Putamen (tissue), 1 donor: ENCODE data around the gene POLR1B.
"Not testable (repeated sequence)": the region's sequence is repeated elsewhere in the genome, so short reads cannot be mapped to it uniquely, and the experiment has no call there.

Experiments
- DNase-seq: peaks from one replicate; pipeline ENCODE4 v3.0.0-alpha.2; 2016; ENCODE audit warnings: low spot score

The POLR1B gene, protein sequence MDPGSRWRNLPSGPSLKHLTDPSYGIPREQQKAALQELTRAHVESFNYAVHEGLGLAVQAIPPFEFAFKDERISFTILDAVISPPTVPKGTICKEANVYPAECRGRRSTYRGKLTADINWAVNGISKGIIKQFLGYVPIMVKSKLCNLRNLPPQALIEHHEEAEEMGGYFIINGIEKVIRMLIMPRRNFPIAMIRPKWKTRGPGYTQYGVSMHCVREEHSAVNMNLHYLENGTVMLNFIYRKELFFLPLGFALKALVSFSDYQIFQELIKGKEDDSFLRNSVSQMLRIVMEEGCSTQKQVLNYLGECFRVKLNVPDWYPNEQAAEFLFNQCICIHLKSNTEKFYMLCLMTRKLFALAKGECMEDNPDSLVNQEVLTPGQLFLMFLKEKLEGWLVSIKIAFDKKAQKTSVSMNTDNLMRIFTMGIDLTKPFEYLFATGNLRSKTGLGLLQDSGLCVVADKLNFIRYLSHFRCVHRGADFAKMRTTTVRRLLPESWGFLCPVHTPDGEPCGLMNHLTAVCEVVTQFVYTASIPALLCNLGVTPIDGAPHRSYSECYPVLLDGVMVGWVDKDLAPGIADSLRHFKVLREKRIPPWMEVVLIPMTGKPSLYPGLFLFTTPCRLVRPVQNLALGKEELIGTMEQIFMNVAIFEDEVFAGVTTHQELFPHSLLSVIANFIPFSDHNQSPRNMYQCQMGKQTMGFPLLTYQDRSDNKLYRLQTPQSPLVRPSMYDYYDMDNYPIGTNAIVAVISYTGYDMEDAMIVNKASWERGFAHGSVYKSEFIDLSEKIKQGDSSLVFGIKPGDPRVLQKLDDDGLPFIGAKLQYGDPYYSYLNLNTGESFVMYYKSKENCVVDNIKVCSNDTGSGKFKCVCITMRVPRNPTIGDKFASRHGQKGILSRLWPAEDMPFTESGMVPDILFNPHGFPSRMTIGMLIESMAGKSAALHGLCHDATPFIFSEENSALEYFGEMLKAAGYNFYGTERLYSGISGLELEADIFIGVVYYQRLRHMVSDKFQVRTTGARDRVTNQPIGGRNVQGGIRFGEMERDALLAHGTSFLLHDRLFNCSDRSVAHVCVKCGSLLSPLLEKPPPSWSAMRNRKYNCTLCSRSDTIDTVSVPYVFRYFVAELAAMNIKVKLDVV

DNA sequence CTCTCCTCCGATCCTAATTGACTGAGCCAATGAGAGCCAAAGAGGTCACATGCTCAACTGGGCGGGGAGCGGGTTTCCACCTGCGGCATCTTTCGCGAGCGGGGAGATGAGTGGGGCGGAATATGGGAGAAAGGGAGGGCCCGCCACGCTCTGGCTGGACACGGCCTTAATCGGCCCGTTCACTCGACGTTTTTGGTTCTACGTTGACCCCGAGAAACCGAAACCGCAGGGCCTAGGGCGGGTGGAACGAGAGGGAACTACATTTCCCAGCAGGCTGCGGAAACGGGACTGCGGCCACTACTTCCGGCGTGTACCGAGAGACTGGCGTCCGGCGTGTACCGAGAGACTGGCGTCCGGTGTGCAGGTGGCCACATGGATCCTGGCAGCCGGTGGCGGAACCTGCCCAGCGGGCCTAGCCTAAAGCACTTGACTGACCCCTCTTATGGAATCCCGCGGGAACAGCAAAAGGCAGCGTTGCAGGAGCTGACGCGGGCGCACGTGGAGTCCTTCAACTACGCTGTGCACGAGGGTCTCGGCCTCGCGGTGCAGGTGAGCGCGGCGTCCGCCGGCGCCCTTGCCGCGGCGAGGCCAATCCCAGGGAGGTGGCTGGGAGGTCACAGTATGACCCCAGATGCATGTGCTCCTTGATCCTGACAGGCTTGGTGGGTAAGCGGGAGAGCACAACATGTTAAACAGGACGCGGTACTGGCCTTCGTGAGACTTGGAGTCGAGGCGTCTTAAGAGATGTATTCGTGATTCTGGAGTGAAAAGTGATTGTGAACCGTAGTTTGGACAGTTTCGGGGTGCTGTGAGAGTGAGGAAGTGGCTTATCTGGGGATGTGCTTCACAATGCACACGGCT, at the start of gene POLR1B:
TSS of gene POLR1B (plus strand) at position 343 of the 861 bp plus-strand sequence. CDS start at position 373, 30 bp downstream.
- peak; percentile 13 for DNase-seq

DNA sequence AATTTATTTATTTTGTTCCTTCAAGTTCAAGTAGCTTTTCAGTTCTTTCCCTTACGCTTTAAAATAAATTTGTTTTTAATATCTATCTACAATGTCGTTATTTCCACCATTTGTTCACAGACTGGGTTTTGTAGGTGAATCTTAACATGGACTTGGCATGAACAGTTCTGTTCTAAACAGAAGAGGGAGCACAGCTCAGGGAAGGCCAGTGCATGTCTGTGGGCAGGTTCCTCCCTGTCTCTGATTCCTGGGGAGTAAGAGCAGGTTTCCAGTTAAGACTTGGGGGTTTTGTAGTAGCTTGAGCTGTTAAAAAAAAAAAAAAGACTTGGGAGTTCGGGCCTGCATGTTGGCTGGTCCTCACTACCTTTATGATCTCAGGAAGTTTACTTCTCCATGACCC, 49.2 kb upstream of the POLR1B start:
- no peak for DNase-seq

DNA sequence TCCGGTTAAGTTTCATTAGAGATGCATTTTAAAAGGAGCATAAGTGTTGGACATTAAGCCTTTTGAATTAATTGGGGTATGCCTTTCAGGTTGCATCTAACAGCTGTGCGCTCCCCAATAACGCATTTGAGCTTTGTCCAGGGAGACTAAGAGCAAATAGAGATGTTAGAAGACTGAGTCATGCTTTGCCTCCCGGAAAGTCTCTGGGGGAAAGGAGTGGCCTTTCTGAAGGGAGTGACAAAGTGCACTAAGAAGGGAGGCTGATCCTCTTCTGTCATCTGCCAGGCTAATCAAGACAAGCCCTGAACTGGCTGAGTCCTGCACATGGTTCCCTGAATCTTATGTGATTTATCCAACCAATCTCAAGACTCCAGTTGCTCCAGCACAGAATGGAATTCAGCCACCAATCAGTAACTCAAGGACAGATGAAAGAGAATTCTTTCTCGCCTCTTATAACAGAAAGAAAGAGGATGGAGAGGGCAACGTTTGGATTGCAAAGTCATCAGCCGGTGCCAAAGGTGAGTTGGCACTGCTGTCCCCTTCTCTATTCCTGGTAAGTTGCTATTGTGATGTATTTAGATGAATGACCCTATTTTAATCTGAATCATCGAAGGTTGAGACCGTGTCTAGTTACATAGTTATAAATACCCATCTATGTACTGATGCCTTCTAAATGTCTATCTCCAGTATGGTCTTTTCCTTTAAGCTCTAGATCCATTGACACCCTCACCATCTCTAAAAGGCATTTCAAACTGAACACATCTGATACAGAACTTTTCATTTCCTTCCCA, 48.2 kb upstream of the POLR1B start:
- DNase-seq, result no peak

DNA sequence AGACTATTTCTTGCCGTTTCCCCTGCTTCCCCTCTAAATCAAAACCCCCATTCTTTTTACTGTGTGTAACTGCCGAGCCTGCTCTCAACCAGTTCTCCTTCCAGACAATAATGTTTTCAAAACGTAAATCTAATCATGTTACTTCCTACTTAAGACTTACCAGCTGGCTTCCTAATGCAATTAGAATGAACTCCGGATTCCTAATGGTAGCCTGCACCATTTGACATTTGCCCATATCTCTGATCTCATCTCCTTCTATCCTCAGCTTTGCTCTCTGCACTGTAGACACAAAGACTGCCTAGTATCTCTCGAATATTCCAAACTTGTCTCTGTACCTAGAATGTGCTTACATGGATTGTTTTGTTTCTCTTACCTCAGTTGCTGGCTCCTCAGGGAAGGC, 47.4 kb upstream of the POLR1B start:
- DNase-seq, result no peak

DNA sequence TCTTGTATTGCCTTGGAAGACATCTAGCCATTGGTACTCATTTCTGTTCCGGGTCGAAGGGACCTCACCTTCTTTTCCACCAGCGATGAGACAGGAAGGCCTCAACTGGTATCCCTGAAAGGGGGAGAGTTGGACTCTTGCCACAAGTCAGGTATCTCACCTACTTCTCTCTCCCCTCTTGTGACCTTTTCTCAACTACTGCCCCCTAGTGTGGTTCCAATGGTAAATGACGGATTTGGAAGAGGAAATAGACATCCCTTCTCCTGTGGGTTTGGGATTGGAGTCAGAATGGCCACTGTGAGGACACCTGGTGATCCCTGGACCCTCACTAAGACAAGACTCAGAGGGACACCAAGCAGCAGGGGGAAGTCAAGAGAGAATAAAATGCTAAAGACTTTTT, 46.4 kb upstream of the POLR1B start:
- not testable (repeated sequence) for DNase-seq

DNA sequence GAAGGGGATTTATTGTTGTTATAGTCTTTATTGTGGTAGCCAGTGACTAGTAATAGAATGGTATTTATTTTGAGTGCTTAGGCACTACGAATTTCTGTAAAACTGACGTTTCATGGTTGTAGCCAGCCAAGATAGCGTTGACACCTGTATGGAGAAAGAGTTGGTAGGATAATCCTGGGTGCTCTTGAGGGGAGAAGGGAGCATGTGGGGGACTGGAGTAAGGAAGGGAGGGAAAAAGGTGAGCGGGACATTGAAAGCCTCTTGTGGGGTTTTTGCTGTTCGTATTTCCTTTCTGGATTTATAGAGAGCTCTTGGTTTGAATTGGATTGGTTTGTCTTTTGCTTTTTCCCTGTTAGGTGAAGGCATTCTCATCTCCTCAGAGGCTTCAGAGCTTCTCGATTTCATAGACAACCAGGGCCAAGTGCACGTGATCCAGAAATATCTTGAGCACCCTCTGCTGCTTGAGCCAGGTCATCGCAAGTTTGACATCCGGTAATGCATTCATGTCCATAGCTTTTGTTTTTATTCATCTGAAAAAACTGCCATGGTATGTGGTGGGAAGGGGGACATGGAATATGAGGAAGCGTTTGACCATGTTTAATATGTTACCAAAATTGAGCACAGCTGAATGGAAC, 41.3 kb upstream of the POLR1B start:
- DNase-seq, result not testable (repeated sequence)

DNA sequence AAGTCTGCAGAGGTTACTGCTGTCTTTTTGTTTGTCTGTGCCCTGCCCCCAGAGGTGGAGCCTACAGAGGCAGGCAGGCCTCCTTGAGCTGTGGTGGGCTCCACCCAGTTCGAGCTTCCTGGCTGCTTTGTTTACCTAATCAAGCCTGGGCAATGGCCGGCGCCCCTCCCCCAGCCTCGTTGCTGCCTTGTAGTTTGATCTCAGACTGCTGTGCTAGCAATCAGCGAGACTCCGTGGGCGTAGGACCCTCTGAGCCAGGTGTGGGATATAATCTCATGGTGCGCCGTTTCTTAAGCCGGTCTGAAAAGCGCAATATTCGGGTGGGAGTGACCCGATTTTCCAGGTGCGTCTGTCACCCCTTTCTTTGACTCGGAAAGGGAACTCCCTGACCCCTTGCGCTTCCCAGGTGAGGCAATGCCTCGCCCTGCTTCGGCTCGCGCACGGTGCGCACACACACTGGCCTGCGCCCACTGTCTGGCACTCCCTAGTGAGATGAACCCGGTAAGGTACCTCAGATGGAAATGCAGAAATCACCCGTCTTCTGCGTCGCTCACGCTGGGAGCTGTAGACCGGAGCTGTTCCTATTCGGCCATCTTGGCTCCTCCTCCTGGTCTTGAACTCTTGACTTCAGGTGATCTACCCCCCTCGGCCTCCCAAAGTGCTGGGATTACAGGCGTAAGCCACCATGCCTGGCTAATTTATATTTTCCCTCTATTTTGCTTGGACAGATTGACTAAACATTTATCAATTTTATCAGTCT, 32.8 kb upstream of the POLR1B start:
- DNase-seq, result not testable (repeated sequence)

DNA sequence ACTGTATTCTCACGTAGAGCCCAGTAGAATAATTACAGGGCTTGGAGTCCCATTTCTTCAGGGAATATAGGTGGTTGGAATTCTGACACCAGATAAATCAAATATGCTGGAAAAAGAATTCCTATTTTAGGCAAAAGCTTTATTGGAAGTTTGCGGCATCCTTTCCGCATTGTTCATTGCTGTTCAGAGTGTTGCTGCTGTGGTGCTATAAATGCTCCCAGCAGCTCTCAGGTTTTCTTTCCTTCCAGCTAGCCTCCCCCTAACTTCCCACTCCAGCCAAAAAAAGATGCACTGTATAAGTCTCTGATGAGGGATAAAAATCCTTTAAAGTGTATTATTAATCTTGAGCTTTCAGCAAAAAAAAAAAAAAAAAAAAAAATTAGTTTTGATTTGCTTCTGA, 25.5 kb upstream of the POLR1B start:
- peak; percentile 66 for DNase-seq

DNA sequence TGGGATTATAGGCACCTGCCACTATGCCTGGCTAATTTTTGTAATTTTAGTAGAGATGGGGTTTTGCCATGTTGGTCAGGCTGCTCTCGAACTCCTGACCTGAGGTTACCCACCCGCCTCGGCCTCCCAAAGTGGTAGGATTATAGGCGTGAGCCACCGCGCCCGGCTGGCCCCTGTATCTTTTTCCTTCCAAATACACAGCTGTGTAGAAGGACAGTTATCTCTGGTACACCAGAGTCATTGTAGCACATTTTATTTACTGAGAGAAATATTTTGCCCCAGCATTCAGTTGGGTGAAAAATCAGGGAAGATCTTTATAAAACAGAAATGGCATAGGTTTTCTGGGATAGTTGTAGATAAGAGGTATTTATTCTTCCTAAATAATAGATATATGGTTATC, 23.5 kb upstream of the POLR1B start:
- no peak for DNase-seq

DNA sequence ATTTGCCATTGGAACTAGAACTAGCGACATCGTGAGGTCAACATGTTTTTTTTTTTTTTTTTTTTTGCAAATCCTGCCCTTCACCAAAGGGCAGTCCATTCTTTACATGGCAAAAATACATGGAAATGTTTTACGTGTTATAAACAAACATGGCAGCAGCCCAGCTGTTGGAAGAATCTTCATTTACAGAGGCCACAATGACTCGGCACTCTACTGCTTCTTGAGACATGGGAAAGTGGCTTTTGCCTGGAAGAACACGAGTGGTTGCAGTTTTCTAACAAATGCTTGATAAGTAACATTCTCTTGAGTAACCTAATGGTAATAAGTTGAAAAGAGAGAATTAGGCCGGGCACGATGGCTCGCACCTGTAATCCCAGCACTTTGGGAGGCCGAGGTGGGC, 22.8 kb upstream of the POLR1B start:
- no peak for DNase-seq

DNA sequence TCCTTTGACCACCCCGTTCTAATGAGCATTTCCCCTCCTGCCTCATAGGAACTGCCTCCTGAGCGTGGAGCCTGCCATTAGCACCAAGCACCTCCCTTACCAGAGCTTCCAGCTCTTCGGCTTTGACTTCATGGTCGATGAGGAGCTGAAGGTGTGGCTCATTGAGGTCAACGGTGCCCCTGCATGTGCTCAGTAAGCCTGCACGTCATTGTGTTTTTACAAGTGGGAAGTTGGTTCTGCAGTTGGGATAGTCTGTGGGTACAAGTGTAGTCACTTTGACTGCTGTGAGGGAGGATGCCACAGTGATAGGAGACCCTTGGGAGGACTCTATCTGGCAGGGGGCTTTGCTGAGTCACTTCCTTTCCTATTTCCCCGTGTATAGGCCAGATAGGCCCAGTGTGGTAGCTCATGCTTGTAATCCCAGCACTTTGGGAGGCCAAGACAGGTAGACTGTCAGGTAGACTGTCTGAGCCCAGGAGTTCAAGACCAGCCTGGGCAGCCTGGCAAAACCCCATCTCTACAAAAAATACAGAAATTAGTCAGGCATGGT, 22.0 kb upstream of the POLR1B start:
- no peak for DNase-seq

DNA sequence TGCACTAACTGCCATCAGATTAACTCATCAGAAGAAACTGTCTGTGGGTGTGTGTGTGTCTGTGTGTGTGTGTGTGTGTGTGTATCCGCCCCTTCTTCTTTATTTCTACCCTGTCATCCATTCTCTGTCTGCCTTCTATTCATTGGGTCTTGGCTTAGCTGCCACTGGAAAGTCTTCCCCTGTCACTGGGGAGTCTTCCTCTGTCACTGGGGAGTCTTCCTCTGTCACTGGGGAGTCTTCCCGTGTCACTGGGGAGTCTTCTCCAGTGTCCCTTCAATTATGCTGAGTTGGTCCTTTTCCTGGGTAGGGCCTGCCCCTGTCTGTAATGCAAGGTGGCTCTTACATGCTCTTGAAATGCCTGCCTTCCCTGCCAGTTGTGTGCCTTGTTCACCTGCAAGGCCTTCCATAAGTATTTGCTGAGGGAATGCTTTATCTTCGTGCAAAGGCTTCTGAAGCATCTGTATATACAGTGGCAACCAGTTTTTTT, 18.9 kb upstream of the POLR1B start:
- DNase-seq, result no peak

DNA sequence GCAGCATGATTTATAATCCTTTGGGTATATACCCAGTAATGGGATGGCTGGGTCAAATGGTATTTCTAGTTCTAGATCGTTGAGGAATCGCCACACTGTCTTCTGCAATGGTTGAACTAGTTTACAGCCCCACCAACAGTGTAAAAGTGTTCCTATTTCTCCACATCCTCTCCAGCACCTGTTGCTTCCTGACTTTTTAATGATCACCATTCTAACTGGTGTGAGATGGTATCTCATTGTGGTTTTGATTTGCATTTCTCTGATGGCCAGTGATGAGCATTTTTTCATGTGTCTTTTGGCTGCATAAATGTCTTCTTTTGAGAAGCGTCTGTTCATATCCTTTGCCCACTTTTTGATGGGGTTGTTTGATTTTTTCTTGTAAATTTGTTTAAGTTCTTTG, 18.0 kb upstream of the POLR1B start:
- not testable (repeated sequence) for DNase-seq

DNA sequence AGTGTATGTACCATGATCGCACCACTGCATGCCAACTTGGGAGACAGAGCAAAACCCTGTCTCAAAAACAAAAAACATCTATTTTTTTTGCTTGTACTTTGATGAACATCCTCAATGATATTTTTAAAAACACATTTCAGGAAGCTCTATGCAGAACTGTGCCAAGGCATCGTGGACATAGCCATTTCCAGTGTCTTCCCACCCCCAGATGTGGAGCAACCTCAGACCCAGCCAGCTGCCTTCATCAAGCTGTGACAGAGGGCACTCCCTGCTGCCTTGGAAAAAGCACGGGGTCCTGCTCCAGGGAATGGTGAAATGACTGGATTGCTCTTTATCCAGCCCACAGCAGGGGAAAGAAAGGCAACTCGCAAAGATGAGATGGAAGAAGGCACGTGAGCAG, 13.7 kb upstream of the POLR1B start:
- no peak for DNase-seq

DNA sequence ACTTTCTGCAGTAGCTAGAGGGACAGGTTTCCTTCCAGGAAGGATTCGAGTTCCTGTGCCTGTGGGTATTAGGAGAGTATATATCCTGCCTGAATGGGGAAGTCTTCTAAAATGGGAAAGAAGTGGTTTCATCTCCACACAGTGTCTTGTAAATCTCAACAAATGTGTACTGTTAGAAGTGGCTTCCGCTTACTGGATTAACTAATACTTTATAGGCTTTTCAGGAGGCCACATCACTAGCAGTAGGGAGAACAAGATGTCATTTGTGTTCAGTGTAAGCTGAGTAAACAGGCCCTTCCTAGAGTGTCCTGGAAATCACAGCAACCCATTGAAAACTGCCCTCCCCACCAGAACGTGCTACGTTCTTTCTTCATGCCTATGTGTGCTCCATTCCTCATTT, 12.5 kb upstream of the POLR1B start:
- peak; percentile 24 for DNase-seq

DNA sequence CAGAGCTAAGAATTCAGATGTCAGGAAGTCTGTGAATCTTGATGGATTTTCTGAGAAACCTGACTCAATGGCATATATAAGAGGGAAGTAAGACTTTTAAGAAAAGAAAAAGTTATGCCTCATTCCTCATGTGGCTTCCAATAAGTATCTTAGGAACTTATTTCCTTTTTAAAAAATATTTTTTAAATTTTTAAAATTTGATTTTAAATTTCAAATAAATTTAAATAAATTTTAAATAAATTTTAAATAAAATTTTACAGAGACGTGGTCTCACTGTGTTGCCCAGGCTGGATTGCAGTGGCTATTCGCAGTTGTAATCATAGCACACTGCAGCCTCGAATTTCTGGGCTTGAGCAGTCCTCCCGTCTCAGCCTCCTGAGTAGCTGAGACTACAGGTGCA, 11.5 kb upstream of the POLR1B start:
- no peak for DNase-seq

DNA sequence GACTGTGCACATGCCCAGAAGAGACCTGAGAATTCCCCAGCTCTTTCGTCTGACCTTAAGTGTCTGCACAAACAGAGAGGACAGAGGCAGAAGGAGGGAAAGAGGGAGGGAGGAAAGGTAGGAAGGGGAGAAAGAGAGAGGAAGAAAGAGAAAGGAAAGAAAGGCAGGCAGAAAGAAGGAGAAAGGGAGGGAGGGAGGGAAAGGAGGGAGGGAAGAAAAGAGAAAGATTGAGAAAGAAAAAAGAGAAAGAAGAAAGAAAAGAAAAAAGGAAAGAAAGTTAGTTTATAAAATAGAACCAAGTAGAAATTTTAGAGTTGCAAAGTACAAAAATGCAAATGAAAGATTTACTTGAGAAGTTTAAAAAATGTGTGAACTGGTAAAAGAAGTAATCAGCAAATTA, 7.4 kb upstream of the POLR1B start:
- no peak for DNase-seq

DNA sequence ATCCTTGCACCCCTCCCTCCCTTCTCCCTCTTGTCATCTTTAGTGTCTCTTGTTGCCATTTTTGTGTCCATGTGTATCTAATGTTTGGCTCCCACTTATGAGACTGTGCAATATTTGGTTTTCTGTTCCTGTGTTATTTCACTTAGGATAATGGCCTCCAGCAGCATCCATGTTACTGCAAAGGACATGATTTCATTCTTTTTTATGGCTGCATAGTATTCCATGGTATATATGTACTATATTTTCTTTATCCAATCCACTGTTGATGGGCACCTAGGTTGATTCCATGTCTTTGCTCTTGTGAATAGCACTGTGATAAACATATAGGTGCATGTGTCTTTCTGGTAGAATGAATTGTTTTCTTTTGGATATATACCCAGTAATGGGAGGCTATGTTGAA, 5.6 kb upstream of the POLR1B start:
- DNase-seq, result not testable (repeated sequence)

DNA sequence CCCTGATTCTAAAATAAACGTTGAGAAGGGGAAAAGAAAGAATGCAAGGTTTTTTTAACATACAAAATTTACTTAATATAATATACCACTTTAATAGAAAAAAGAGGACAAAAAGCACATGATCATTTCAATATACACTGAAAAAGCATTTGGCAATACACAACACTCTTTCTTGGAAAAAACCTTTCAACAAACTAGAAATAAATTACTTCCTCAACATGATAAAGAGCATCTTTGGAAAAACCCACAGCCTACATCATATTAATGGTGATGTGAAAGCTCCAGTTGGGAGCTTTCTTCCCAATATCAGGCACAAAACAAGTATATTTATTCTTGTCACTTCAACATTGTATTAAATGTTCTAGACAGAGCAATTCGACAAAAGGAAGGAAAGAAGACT, 3.0 kb upstream of the POLR1B start:
- no peak for DNase-seq
